ENCODE data around the gene CYB5R2.

- TF ChIP-seq CTCF (IDR thresholded peaks at IDR 0.05) (no peak), POLR2A (IDR thresholded peaks at IDR 0.05) (no peak)
These were observed 52.2 kb downstream of the CYB5R2 start for GRCh38 chr11:7621090-7621489.

Measured in breast epithelium (tissue), 3 donors.